H1 (cell line): ENCODE data around the gene ZCCHC3. TPM values are rescaled to one million over a fixed set of nuclear protein-coding genes. Genes with fewer than 3 reads are reported as not detected.

Experiments
- CHD2 ChIP-seq: IDR thresholded peaks from 2 replicates; pipeline ENCODE4 v1.6.1; 2012; ENCODE audit warnings: low read length, improper control_type of control experiment
- JUND ChIP-seq: IDR thresholded peaks from 2 replicates; pipeline ENCODE4 v1.6.1; 2011; ENCODE audit warnings: mild to moderate bottlenecking, improper control_type of control experiment, low read length
- polyA plus RNA-seq, 7 experiments: library from polyadenylated mRNA; depleted of rRNA in 3 of 7; stranded (reverse) in 5 of 7; unstranded in 2 of 7; fragments of >200 nt in 5 of 7; fragments of 200-250 nt in 2 of 7; gene quantifications; 1 replicate in 5 of 7; 2 replicates in 1 of 7; 4 replicates in 1 of 7; pipeline versions ENCODE4 v1.2.1 to v1.2.3, GENCODE V29; 2011 to 2013; ENCODE audit warnings: missing spikeins in 2 of 7, mixed read lengths in 2 of 7
- total RNA-seq: library from RNA; stranded (reverse); fragmentation: NEBNext Ultra II Directional; extraction: Animal tissue kit (Norgen Biotek cat#: 25700); gene quantifications from 2 replicates; pipeline ENCODE4 v1.2.1, GENCODE V29; 2021

ZCCHC3 gene
- total and polyA plus RNA-seq, 2 of the 8 experiments (the other 6 are each of a cell fraction or from before 2014, with no cell fraction given): 33.7 to 52.4 TPM

- TF ChIP-seq CHD2: no peak
- TF ChIP-seq JUND: no peak
Observed at GRCh38 chr20:263701-264100, 33.7 kb upstream of the ZCCHC3 start (continued).
